Measurements from ENCODE around the gene PRTG. TPM values are rescaled to one million over a fixed set of nuclear protein-coding genes. Genes with fewer than 3 reads are reported as not detected.

PRTG gene
- total and polyA plus RNA-seq, 10 of the 15 experiments (the other 5 are each of a cell fraction or from before 2014, with no cell fraction given): under 0.01 to 0.25 TPM; not detected in 8

DNA sequence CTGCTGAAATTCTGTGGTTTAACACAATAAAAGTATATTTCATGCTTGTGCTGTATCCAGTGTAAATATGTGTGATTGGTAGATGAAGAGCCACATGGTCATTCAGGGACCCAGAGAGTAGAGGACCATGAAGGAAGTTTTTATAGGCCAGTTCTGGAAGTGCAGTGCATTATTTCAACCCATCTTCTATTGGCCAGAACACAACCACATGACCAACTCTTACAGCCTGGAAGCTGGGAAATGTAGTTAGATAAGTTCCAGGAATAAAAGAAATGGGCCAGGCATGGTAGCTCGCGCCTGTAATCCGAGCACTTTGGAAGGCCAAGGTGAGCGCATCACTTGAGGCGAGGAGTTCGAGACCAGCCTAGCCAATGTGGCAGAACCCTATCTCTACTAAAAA, 21.4 kb upstream of the PRTG start:
- Histone ChIP-seq H4K20me1 (ENCODE audit: control insufficient read depth, insufficient read depth) (no peaks in the 10 kb centered on the region), H3K27me3 (replicated peaks in 1 of 2; ENCODE audit: control insufficient read depth in 2 of 2, insufficient read depth in 2 of 2, low read length in 1 of 2) (no peaks in the 10 kb centered on the region), H3K4me2 (ENCODE audit: control insufficient read depth, insufficient read depth) (no peak overlapping the region), H3K79me2 (ENCODE audit: control insufficient read depth, insufficient read depth, low read length) (no peaks in the 10 kb centered on the region), H3K9ac (ENCODE audit: control insufficient read depth, insufficient read depth, low read length) (no peak overlapping the region), H3K4me3 (no peak overlapping the region), H3K36me3 (ENCODE audit: control insufficient read depth in 2 of 2, insufficient read depth in 2 of 2, low read length in 1 of 2) (no peaks in the 10 kb centered on the region), H3K9me3 (replicated peaks; ENCODE audit: control insufficient read depth, insufficient read depth, low read length) (no peaks in the 10 kb centered on the region), H3K4me1 (ENCODE audit: control insufficient read depth, insufficient read depth, low read length) (no peaks in the 10 kb centered on the region), H2AFZ (ENCODE audit: control insufficient read depth, low read depth, low read length) (no peak overlapping the region), H3K27ac (ENCODE audit: control insufficient read depth, insufficient read depth) (no peak overlapping the region)
- ChIA-PET SMC1A (ENCODE audit: uncharacterized antibody, unreplicated experiment) (no interaction called here), POLR2A (no interaction called here), RAD21 (ENCODE audit: unreplicated experiment) (no interaction called here), CTCF (no interaction called here)
- ATAC-seq (no peak), FAIRE-seq (no peak), DNase-seq (ENCODE audit: low read depth, low spot score) (no peak)
- intact Hi-C loops (cut with micrococcal nuclease; ENCODE audit: unreplicated experiment): no loop called here
- WGBS (ENCODE audit: insufficient coverage, insufficient replicate concordance, low lambda C conversion rate, missing lambda C conversion rate): 51% methylated on average over 6 of the region's 6 CpGs
- BruUV-seq (replicated peaks): no TSS peak
- in situ Hi-C loops (cut with MboI): no loop called here
- no peak for TF ChIP-seq JUNB (IDR thresholded peaks at IDR 0.05)
- TF ChIP-seq ZNF622 (IDR thresholded peaks at IDR 0.05): no peak
- TF ChIP-seq, protein P1, sequence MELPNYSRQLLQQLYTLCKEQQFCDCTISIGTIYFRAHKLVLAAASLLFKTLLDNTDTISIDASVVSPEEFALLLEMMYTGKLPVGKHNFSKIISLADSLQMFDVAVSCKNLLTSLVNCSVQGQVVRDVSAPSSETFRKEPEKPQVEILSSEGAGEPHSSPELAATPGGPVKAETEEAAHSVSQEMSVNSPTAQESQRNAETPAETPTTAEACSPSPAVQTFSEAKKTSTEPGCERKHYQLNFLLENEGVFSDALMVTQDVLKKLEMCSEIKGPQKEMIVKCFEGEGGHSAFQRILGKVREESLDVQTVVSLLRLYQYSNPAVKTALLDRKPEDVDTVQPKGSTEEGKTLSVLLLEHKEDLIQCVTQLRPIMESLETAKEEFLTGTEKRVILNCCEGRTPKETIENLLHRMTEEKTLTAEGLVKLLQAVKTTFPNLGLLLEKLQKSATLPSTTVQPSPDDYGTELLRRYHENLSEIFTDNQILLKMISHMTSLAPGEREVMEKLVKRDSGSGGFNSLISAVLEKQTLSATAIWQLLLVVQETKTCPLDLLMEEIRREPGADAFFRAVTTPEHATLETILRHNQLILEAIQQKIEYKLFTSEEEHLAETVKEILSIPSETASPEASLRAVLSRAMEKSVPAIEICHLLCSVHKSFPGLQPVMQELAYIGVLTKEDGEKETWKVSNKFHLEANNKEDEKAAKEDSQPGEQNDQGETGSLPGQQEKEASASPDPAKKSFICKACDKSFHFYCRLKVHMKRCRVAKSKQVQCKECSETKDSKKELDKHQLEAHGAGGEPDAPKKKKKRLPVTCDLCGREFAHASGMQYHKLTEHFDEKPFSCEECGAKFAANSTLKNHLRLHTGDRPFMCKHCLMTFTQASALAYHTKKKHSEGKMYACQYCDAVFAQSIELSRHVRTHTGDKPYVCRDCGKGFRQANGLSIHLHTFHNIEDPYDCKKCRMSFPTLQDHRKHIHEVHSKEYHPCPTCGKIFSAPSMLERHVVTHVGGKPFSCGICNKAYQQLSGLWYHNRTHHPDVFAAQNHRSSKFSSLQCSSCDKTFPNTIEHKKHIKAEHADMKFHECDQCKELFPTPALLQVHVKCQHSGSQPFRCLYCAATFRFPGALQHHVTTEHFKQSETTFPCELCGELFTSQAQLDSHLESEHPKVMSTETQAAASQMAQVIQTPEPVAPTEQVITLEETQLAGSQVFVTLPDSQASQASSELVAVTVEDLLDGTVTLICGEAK (IDR thresholded peaks at IDR 0.05; ENCODE audit: borderline replicate concordance): no peak
- TF ChIP-seq ZNF592 (IDR thresholded peaks at IDR 0.05): no peak
- no peak for TF ChIP-seq CTCF (IDR thresholded peaks at IDR 0.05 in 2 of 3, conservative IDR thresholded peaks at IDR 0.05 in 1 of 3; ENCODE audit: control insufficient read depth in 2 of 3, extremely low read depth in 1 of 3, insufficient read depth in 1 of 3, low read depth in 3 of 3, low read length in 3 of 3)
- no peak for TF ChIP-seq STAT1 (conservative IDR thresholded peaks at IDR 0.05)
- TF ChIP-seq SMAD5 (IDR thresholded peaks at IDR 0.05; ENCODE audit: low read depth): no peak
- TF ChIP-seq CHD1 (IDR thresholded peaks at IDR 0.05; ENCODE audit: low read depth, low read length): no peak
- TF ChIP-seq, protein P2, sequence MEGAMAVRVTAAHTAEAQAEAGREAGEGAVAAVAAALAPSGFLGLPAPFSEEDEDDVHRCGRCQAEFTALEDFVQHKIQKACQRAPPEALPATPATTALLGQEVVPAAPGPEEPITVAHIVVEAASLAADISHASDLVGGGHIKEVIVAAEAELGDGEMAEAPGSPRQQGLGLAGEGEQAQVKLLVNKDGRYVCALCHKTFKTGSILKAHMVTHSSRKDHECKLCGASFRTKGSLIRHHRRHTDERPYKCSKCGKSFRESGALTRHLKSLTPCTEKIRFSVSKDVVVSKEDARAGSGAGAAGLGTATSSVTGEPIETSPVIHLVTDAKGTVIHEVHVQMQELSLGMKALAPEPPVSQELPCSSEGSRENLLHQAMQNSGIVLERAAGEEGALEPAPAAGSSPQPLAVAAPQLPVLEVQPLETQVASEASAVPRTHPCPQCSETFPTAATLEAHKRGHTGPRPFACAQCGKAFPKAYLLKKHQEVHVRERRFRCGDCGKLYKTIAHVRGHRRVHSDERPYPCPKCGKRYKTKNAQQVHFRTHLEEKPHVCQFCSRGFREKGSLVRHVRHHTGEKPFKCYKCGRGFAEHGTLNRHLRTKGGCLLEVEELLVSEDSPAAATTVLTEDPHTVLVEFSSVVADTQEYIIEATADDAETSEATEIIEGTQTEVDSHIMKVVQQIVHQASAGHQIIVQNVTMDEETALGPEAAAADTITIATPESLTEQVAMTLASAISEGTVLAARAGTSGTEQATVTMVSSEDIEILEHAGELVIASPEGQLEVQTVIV (IDR thresholded peaks at IDR 0.05; ENCODE audit: borderline replicate concordance, partially characterized antibody): no peak
- TF ChIP-seq, protein P3, sequence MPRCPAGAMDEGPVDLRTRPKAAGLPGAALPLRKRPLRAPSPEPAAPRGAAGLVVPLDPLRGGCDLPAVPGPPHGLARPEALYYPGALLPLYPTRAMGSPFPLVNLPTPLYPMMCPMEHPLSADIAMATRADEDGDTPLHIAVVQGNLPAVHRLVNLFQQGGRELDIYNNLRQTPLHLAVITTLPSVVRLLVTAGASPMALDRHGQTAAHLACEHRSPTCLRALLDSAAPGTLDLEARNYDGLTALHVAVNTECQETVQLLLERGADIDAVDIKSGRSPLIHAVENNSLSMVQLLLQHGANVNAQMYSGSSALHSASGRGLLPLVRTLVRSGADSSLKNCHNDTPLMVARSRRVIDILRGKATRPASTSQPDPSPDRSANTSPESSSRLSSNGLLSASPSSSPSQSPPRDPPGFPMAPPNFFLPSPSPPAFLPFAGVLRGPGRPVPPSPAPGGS (IDR thresholded peaks at IDR 0.05; ENCODE audit: borderline replicate concordance, insufficient read depth, low read depth, low read length, poor library complexity, severe bottlenecking): no peak
